Measurements from ENCODE around the gene ZYG11B.
"Not testable (repeated sequence)": the region's sequence is repeated elsewhere in the genome, so short reads cannot be mapped to it uniquely, and the experiment has no call there.

The ZYG11B gene

DNA sequence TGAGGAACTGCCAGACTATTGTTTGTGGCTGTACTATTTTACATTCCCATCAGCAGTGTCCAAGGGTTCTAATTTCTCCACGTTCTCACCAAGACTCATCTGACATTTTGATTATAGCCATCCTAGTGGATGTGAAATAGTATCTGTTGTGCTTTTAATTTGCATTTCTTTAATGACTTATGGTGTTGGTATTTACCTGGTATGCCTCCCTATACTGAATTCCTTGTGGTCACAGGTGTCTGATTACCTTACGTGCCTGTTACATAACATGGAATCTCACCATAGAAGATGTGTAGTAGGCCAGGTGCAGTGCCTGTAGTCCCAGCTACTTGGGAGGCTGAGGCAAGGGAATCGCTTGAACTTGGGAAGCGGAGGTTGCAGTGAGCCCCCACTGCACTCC is 129.8 kb downstream of the ZYG11B start:
- DNase-seq = no peak

DNA sequence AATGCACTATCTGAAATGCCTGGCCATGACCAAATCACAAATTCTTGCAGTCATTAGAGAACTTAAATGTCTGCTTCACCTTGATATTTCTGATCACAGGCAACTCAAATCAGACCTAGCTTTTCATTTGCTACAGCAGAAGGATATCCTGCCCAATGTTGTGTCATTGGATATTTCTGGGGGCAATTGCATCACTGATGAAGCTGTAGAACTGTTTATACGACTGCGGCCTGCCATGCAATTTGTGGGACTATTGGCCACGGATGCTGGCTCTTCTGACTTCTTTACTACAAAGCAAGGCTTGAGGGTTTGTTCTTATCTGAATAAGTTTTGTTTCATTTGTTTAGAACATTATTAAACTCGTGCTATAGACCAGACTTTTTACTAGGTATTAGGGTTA is 131.2 kb downstream of the ZYG11B start:
- no peak for DNase-seq

- no peak for DNase-seq
Measured at GRCh38 chr1:52862666-52863458, 136.6 kb downstream of the ZYG11B start.

GRCh38 chr1:52867087-52867863 is 141.0 kb downstream of the ZYG11B start:
- no peak for DNase-seq

DNA sequence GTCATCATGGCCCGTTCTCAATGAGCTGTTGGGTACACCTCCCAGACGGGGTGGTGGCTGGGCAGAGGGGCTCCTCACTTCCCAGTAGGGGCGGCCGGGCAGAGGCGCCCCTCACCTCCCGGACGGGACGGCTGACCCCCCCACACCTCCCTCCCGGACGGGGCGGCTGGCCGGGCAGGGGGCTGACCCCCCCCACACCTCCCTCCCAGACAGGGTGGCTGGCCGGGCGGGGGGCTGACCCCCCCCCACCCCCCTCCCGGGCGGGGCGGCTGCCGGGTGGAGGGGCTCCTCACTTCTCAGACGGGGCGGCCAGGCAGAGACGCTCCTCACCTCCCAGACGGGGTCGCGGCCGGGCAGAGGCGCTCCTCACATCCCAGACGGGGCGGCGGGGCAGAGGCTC is 143.5 kb downstream of the ZYG11B start:
- DNase-seq = not testable (repeated sequence)

- DNase-seq = no peak
Measured at GRCh38 chr1:52876843-52877242, 150.6 kb downstream of the ZYG11B start.

Measured in CD4-positive, alpha-beta T cell treated with Interleukin-4 for 1 hour (primary cell).